GM13976 (cell line): Measurements from ENCODE around the gene AUH.

Experiments
- DNase-seq: peaks from one replicate; pipeline ENCODE4 v3.0.0; 2012; ENCODE audit warnings: low spot score
- in situ Hi-C: fragments of 300-500 bp; cut with MboI; formaldehyde crosslinking; loops from one replicate; pipeline ENCODE4 v1.12.0; 2022; ENCODE audit warnings: low sequenced_read_pairs, mixed read lengths, inconsistent platforms; ENCODE audit not compliant: unreplicated experiment
- TF ChIP-seq, protein P1 (sequence below): IDR thresholded peaks from 2 replicates; pipeline ENCODE4 v1.5.1; 2012; ENCODE audit warnings: borderline replicate concordance, mild to moderate bottlenecking; ENCODE audit not compliant: insufficient read depth; ENCODE audit errors: extremely low read depth, missing control alignments, control extremely low read depth

AUH gene

DNA sequence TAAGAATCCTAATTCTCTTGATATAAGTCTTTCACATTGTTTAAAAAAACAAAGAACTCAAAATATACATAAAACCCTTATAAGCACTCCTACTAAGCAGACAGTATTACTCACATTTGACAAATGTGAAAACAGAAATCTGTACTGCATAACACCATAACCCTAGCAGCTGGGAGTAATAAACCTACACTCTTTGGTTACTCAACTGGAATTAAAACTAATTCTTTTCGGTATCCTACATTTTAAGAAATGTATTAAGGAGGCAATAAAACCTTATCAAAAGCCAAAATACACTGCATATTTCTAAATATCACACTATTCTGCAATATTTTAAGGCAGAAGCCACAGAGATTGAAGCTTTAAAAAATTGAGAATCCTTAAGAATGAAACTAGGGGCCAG lies 6.8 kb downstream of the AUH start:
- DNase-seq: no peak
- in situ Hi-C loops: no loop called here
- TF ChIP-seq, protein P1, sequence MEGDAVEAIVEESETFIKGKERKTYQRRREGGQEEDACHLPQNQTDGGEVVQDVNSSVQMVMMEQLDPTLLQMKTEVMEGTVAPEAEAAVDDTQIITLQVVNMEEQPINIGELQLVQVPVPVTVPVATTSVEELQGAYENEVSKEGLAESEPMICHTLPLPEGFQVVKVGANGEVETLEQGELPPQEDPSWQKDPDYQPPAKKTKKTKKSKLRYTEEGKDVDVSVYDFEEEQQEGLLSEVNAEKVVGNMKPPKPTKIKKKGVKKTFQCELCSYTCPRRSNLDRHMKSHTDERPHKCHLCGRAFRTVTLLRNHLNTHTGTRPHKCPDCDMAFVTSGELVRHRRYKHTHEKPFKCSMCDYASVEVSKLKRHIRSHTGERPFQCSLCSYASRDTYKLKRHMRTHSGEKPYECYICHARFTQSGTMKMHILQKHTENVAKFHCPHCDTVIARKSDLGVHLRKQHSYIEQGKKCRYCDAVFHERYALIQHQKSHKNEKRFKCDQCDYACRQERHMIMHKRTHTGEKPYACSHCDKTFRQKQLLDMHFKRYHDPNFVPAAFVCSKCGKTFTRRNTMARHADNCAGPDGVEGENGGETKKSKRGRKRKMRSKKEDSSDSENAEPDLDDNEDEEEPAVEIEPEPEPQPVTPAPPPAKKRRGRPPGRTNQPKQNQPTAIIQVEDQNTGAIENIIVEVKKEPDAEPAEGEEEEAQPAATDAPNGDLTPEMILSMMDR: no peak

DNA sequence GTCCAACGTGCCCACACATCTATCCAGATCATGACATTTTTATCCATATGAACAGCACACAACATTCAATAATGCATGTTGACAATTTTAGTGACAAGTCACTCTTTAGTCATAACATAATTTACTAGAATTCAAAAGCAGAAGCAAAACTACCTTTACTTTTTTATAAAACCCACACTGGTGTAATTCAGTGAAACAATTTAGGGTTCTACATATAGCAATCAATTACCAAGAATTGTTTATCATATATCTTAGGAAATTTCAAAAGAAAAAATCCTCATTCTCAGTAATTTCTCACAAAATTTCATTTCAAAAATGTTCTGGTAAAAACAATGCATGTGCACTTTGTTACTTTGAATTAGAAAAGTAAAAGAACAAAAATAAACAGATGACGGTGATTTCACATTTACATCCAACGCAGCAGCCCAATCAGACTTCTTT lies 12.6 kb downstream of the AUH start:
- DNase-seq: no peak
- TF ChIP-seq, protein P1: no peak
- in situ Hi-C loops: no loop called here

- TF ChIP-seq, protein P1: no peak
- no peak for DNase-seq
- in situ Hi-C loops: no loop called here
These were observed 13.4 kb downstream of the AUH start for GRCh38 chr9:91348191-91348807.

GRCh38 chr9:91347377-91347776 lies 14.3 kb downstream of the AUH start:
- no peak for DNase-seq
- in situ Hi-C loops: no loop called here
- TF ChIP-seq, protein P1: no peak

GRCh38 chr9:91346644-91347043 lies 15.1 kb downstream of the AUH start:
- TF ChIP-seq, protein P1: no peak
- DNase-seq: no peak
- in situ Hi-C loops: no loop called here

DNA sequence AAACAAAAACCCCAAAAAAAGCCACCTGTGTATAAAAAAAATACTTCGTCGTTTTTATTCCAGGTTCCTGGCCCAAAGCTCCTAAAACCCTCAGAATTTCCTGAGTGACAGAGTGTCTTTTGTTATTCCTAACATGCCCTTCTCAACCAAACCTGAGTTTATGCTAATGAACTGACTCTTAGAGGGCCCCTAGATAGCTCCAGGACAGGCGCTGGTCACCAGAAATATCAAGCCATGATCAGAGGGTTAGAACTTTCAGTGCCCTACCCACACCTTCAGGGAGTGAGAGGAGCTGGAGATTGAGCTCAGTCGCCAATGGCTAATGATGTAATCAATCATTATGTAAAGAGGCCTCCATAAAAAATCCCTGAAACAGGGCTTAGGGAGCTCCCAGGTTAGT lies 15.7 kb downstream of the AUH start:
- DNase-seq: no peak
- in situ Hi-C loops: no loop called here
- TF ChIP-seq, protein P1: no peak
